GM19328 (cell line): Measurements from ENCODE around the gene KRTAP19-1.

Experiments
- ATAC-seq: cut with Tn5 transposase; IDR thresholded peaks from one replicate; pipeline ENCODE4 v1.9.1; 2021; ENCODE audit warnings: mild to moderate bottlenecking, moderate library complexity; ENCODE audit not compliant: unreplicated experiment

KRTAP19-1 gene

GRCh38 chr21:30430170-30430655 lies 50.0 kb downstream of the KRTAP19-1 start, which contains the start of gene KRTAP13-4:
KRTAP13-4 (plus strand) TSS chr21:30430220; CDS start chr21:30430276, 56 bp downstream.
- ATAC-seq = no peak
